ENCODE measurements around the gene COL27A1.

- TF ChIP-seq POLR2A (IDR thresholded peaks at IDR 0.05; ENCODE audit: low read length) (no peak), GATA1 (IDR thresholded peaks at IDR 0.05; ENCODE audit: low read depth, low read length) (no peak)
These were observed 135.7 kb downstream of the COL27A1 start for GRCh38 chr9:114291064-114291474.

Measured in erythroblast (primary cell).